SK-N-SH (cell line): ENCODE data around the gene LRP1-AS. TPM values are rescaled to one million over a fixed set of nuclear protein-coding genes. Genes with fewer than 3 reads are reported as not detected.

Source experiments
- CTCF ChIA-PET: fragments of 300-600, 350-600 bp; formaldehyde crosslinking; extraction: SDS; loops from one replicate; lab custom pipeline; 2021; lab: Yijun Ruan, JAX
- POLR2A ChIA-PET: fragments of 350-600 bp; sonication (Branson Sonifier 250); formaldehyde crosslinking; extraction: SDS; loops from one replicate; lab custom pipeline; 2020; ENCODE audit warnings: antibody characterized with exemption, inconsistent platforms; lab: Yijun Ruan, JAX
- DNase-seq: peaks from one replicate; pipeline ENCODE4 v3.0.0; 2012
- H2AFZ ChIP-seq: fragments of 200-600 bp; sonication (generic); 2 replicates; pipeline ENCODE4 v1.8.1; 2016; ENCODE audit warnings: antibody characterized with exemption, mild to moderate bottlenecking, low read depth
- H3F3A ChIP-seq: fragments of 200-600 bp; sonication (generic); replicated peaks from 2 replicates; pipeline ENCODE3; 2016; ENCODE audit warnings: antibody characterized with exemption, mild to moderate bottlenecking; ENCODE audit not compliant: insufficient read depth
- H3K27ac ChIP-seq, 2 experiments: fragments of 200-500 bp in 1 of 2; fragments of 200-600 bp in 1 of 2; sonication (Bioruptor generic) in 1 of 2; sonication (generic), shearing (Covaris generic) in 1 of 2; 2 replicates each; pipeline versions ENCODE4 v1.5.1 to v1.6.1; 2014 to 2016; ENCODE audit warnings: low read depth in 2 of 2, inconsistent platforms in 1 of 2, low read length in 1 of 2, mild to moderate bottlenecking in 1 of 2, mixed read lengths in 1 of 2
- H3K27me3 ChIP-seq: fragments of 200-600 bp; sonication (generic), shearing (Covaris generic); 2 replicates; pipeline ENCODE4 v1.6.1; 2016; ENCODE audit warnings: mixed run types; ENCODE audit not compliant: insufficient read depth
- H3K36me3 ChIP-seq, 2 experiments: fragments of 200-500 bp in 1 of 2; fragments of 200-600 bp in 1 of 2; sonication (Bioruptor generic) in 1 of 2; sonication (generic) in 1 of 2; replicated peaks in 1 of 2; 2 replicates each; pipeline versions ENCODE3 to v1.5.1; 2014 to 2016; ENCODE audit warnings: low read length in 1 of 2, mild to moderate bottlenecking in 1 of 2; ENCODE audit not compliant: insufficient read depth in 2 of 2, control insufficient read depth in 1 of 2
- H3K4me1 ChIP-seq, 2 experiments: fragments of 200-500 bp in 1 of 2; fragments of 200-600 bp in 1 of 2; sonication (Bioruptor generic) in 1 of 2; sonication (generic), shearing (Covaris generic) in 1 of 2; 2 replicates each; pipeline versions ENCODE4 v1.5.1 to v1.6.1; 2014 to 2016; ENCODE audit warnings: low read depth in 1 of 2, low read length in 1 of 2, mixed run types in 1 of 2; ENCODE audit not compliant: insufficient read depth in 2 of 2, control insufficient read depth in 1 of 2
- H3K4me2 ChIP-seq: fragments of 200-600 bp; sonication (generic), shearing (Covaris generic); 2 replicates; pipeline ENCODE4 v1.6.1; 2017; ENCODE audit warnings: mixed run types
- H3K4me3 ChIP-seq, 2 experiments: fragments of 200-500 bp in 1 of 2; fragments of 200-600 bp in 1 of 2; sonication (Bioruptor generic) in 1 of 2; sonication (generic), shearing (Covaris generic) in 1 of 2; 2 replicates each; pipeline versions ENCODE4 v1.5.1 to v1.8.1; 2014 to 2016; ENCODE audit warnings: low read depth in 2 of 2, inconsistent platforms in 1 of 2, low read length in 1 of 2, mild to moderate bottlenecking in 1 of 2, mixed read lengths in 1 of 2, moderate library complexity in 1 of 2
- H3K79me2 ChIP-seq: fragments of 200-600 bp; sonication (generic); 2 replicates; pipeline ENCODE4 v1.8.1; 2017; ENCODE audit warnings: mild to moderate bottlenecking; ENCODE audit not compliant: insufficient read depth
- H3K9ac ChIP-seq: fragments of 200-600 bp; sonication (generic); 2 replicates; pipeline ENCODE4 v1.6.1; 2017; ENCODE audit warnings: mixed run types
- H3K9me2 ChIP-seq: fragments of 200-600 bp; sonication (generic); 2 replicates; pipeline ENCODE4 v1.6.1; 2017; ENCODE audit warnings: mixed run types
- H3K9me3 ChIP-seq: fragments of 200-600 bp; sonication (generic); 2 replicates; pipeline ENCODE4 v1.6.1; 2017; ENCODE audit warnings: mixed run types, mild to moderate bottlenecking, moderate library complexity
- H4K20me1 ChIP-seq: fragments of 200-600 bp; sonication (generic); 2 replicates; pipeline ENCODE4 v1.6.1; 2017; ENCODE audit warnings: mild to moderate bottlenecking, mixed run types; ENCODE audit not compliant: insufficient read depth
- EP300 ChIP-seq, 2 experiments: IDR thresholded peaks; 2 replicates each; pipeline versions ENCODE4 v1.4.0 to v1.6.1; 2012; ENCODE audit warnings: borderline replicate concordance in 1 of 2, low read depth in 1 of 2, low read length in 1 of 2
- FOSL2 ChIP-seq: IDR thresholded peaks from 2 replicates; pipeline ENCODE4 v1.4.0; 2012; ENCODE audit warnings: low read depth, mild to moderate bottlenecking, moderate library complexity, borderline replicate concordance
- FOXJ3 ChIP-seq: sonication (generic); formaldehyde crosslinking; IDR thresholded peaks from 2 replicates; pipeline ENCODE4 v1.5.1; 2020; ENCODE audit warnings: mild to moderate bottlenecking, missing genetic modification reagents
- MEF2A ChIP-seq: IDR thresholded peaks from 2 replicates; pipeline ENCODE4 v1.4.0; 2012; ENCODE audit warnings: low read depth, borderline replicate concordance
- MXI1 ChIP-seq: IDR thresholded peaks from 2 replicates; pipeline ENCODE4 v1.6.1; 2012; ENCODE audit warnings: mild to moderate bottlenecking, low read depth, low read length, improper control_type of control experiment
- RCOR1 ChIP-seq: fragments of 150-350 bp; IDR thresholded peaks from 2 replicates; pipeline ENCODE4 v1.6.1; 2017; ENCODE audit warnings: antibody characterized with exemption, low read length
- SIN3A ChIP-seq: IDR thresholded peaks from 2 replicates; pipeline ENCODE4 v1.6.1; 2012; ENCODE audit warnings: low read depth, mild to moderate bottlenecking, low read length, moderate library complexity, borderline replicate concordance
- SMC3 ChIP-seq: IDR thresholded peaks from 2 replicates; pipeline ENCODE4 v1.6.1; 2012; ENCODE audit warnings: low read depth, low read length, improper control_type of control experiment
- YY1 ChIP-seq: IDR thresholded peaks from 2 replicates; pipeline ENCODE4 v1.4.0; 2012; ENCODE audit warnings: low read depth, mild to moderate bottlenecking
- WGBS: methylation state at CpG from one replicate; pipeline ENCODE4 v1.1.6; 2017; ENCODE audit warnings: low lambda C conversion rate; 5-methylcytosine and 5-hydroxymethylcytosine counted together
- polyA plus RNA-seq, 3 experiments: library from polyadenylated mRNA; depleted of rRNA; stranded (reverse); fragments of >200 nt; gene quantifications; 2 replicates each; pipeline ENCODE4 v1.2.3, GENCODE V29; 2012
- TF ChIP-seq, protein P1 (sequence below): IDR thresholded peaks from 2 replicates; pipeline ENCODE4 v1.4.0; 2012; ENCODE audit warnings: low read depth, borderline replicate concordance
- TF ChIP-seq, protein P2 (sequence below): fragments of 200-600 bp; sonication (generic); IDR thresholded peaks from 2 replicates; pipeline ENCODE4 v1.6.1; 2017; ENCODE audit warnings: antibody characterized with exemption, mild to moderate bottlenecking, moderate library complexity
- TF ChIP-seq, protein P3 (sequence below): IDR thresholded peaks from 2 replicates; pipeline ENCODE4 v1.4.0; 2012; ENCODE audit warnings: low read depth, borderline replicate concordance

The LRP1-AS gene
- polyA plus RNA-seq, 1 of the 3 experiments (the other 2 are of a cell fraction), result not detected

DNA sequence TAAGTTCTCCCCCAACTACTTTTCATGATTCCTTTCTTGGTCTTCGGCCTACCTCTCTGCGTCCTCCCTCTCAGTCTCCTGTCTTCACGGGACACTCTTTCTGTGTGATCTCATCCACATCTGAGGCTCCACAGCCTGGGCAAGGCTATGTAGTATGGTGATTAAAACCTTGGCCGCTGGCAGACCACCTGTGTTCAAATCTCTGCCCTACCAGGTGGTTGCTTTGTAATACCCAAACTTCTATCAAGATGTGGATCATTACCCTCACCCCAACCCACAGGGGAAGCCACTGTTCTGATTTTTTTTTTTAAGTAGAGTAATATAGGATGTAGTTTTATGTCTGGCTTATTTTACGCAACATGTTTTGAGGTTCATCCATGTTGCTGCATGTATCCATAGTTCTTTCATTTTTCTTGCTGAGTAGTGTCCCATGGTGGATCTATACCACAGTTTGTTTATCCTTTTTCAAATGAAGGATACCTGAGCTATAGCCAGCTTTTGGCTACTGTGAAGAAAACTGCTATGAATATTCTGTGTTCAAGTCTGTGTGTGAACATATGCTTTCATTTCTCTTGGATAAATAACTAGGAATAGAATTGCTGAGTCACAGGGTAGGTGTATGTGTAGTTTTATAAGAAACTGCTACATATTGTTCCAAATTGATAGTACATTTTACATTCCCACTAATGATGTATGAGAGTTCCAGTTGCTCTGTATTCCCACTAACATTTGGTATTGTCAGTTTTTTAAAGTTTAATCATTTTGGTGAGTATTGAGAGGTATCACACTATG lies 27.9 kb downstream of the LRP1-AS start:
- H3K27me3 ChIP-seq, result no peaks in the 10 kb centered on the region
- TF ChIP-seq RCOR1, result no peak
- no peak for TF ChIP-seq SIN3A
- TF ChIP-seq, protein P1, sequence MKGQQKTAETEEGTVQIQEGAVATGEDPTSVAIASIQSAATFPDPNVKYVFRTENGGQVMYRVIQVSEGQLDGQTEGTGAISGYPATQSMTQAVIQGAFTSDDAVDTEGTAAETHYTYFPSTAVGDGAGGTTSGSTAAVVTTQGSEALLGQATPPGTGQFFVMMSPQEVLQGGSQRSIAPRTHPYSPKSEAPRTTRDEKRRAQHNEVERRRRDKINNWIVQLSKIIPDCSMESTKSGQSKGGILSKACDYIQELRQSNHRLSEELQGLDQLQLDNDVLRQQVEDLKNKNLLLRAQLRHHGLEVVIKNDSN, result no peak
- no peak for TF ChIP-seq FOXJ3 (CRISPR knock-in tag)
- TF ChIP-seq MEF2A, result no peak
- TF ChIP-seq SMC3, result no peak
- TF ChIP-seq FOSL2, result no peak
- TF ChIP-seq YY1, result no peak
- no peak for TF ChIP-seq EP300 (IDR thresholded peaks at IDR 0.05; ENCODE audit: borderline replicate concordance in 1 of 2, low read depth in 1 of 2, low read length in 1 of 2)
- TF ChIP-seq, protein P2, sequence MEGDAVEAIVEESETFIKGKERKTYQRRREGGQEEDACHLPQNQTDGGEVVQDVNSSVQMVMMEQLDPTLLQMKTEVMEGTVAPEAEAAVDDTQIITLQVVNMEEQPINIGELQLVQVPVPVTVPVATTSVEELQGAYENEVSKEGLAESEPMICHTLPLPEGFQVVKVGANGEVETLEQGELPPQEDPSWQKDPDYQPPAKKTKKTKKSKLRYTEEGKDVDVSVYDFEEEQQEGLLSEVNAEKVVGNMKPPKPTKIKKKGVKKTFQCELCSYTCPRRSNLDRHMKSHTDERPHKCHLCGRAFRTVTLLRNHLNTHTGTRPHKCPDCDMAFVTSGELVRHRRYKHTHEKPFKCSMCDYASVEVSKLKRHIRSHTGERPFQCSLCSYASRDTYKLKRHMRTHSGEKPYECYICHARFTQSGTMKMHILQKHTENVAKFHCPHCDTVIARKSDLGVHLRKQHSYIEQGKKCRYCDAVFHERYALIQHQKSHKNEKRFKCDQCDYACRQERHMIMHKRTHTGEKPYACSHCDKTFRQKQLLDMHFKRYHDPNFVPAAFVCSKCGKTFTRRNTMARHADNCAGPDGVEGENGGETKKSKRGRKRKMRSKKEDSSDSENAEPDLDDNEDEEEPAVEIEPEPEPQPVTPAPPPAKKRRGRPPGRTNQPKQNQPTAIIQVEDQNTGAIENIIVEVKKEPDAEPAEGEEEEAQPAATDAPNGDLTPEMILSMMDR, result no peak
- no peak for TF ChIP-seq MXI1
- TF ChIP-seq, protein P3, sequence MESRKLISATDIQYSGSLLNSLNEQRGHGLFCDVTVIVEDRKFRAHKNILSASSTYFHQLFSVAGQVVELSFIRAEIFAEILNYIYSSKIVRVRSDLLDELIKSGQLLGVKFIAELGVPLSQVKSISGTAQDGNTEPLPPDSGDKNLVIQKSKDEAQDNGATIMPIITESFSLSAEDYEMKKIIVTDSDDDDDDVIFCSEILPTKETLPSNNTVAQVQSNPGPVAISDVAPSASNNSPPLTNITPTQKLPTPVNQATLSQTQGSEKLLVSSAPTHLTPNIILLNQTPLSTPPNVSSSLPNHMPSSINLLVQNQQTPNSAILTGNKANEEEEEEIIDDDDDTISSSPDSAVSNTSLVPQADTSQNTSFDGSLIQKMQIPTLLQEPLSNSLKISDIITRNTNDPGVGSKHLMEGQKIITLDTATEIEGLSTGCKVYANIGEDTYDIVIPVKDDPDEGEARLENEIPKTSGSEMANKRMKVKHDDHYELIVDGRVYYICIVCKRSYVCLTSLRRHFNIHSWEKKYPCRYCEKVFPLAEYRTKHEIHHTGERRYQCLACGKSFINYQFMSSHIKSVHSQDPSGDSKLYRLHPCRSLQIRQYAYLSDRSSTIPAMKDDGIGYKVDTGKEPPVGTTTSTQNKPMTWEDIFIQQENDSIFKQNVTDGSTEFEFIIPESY, result no peak
- ChIA-PET POLR2A (no interaction called here), CTCF (interaction anchor here (0.9 to 23.5 kb wide), 9 partner anchors 7 to 118 kb away, joined by 3 to 643 read pairs (median 9); no protein-coding TSS in a partner anchor)
- H3K79me2 ChIP-seq, result no peaks in the 10 kb centered on the region
- no peak overlapping the region for H3K4me2 ChIP-seq
- no peak overlapping the region for H3K9ac ChIP-seq
- H3K4me1 ChIP-seq, result no peaks in the 10 kb centered on the region
- H3K36me3 ChIP-seq, result no peaks in the 10 kb centered on the region
- no peak overlapping the region for H3K27ac ChIP-seq
- H3K4me3 ChIP-seq, result no peak overlapping the region
- H3K9me2 ChIP-seq, result no peaks in the 10 kb centered on the region
- 85% methylated on average over 5 of the region's 5 CpGs for WGBS
- DNase-seq, result no peak
- no peaks in the 10 kb centered on the region for H3F3A ChIP-seq
- no peaks in the 10 kb centered on the region for H3K9me3 ChIP-seq
- H2AFZ ChIP-seq, result no peak overlapping the region
- H4K20me1 ChIP-seq, result no peaks in the 10 kb centered on the region
